ENCODE data around the gene CACNB2. TPM values are rescaled to one million over a fixed set of nuclear protein-coding genes. Genes with fewer than 3 reads are reported as not detected.

CACNB2 gene
- polyA plus RNA-seq, 1 of the 3 experiments (the other 2 are of a cell fraction), result 0.74 TPM

- H3K4me2 ChIP-seq, result no peak overlapping the region
- POLR2A ChIA-PET, result no interaction called here
- H3K9me3 ChIP-seq, result no peaks in the 10 kb centered on the region
- H3K9me2 ChIP-seq, result no peaks in the 10 kb centered on the region
- 79% methylated on average over 5 of the region's 5 CpGs for WGBS (ENCODE audit: low lambda C conversion rate)
- no peaks in the 10 kb centered on the region for H3F3A ChIP-seq (replicated peaks; ENCODE audit: insufficient read depth)
- H3K27me3 ChIP-seq (ENCODE audit: insufficient read depth), result no peaks in the 10 kb centered on the region
- no peak overlapping the region for H3K9ac ChIP-seq
- no peaks in the 10 kb centered on the region for H3K36me3 ChIP-seq (replicated peaks in 1 of 2; ENCODE audit: control insufficient read depth in 1 of 2, insufficient read depth in 2 of 2, low read length in 1 of 2)
- H3K4me3 ChIP-seq (ENCODE audit: low read depth in 2 of 2, low read length in 1 of 2), result no peak overlapping the region
- DNase-seq, result no peak
- H2AFZ ChIP-seq (ENCODE audit: low read depth), result no peak overlapping the region
- TF ChIP-seq NFIC (IDR thresholded peaks at IDR 0.05; ENCODE audit: borderline replicate concordance) (no peak), RFX5 (IDR thresholded peaks at IDR 0.05; ENCODE audit: low read length) (no peak)
- H4K20me1 ChIP-seq (ENCODE audit: insufficient read depth), result no peaks in the 10 kb centered on the region
- H3K79me2 ChIP-seq (ENCODE audit: insufficient read depth), result no peaks in the 10 kb centered on the region
- CTCF ChIA-PET, result no interaction called here
- H3K4me1 ChIP-seq (ENCODE audit: control insufficient read depth in 1 of 2, insufficient read depth in 2 of 2, low read depth in 1 of 2, low read length in 1 of 2), result no peaks in the 10 kb centered on the region
- H3K27ac ChIP-seq (ENCODE audit: low read depth in 2 of 2, low read length in 1 of 2), result no peak overlapping the region
Measured at GRCh38 chr10:18381679-18382078, 241.5 kb downstream of the CACNB2 start.

- Histone ChIP-seq H3K9ac (no peak overlapping the region), H3K79me2 (ENCODE audit: insufficient read depth) (no peaks in the 10 kb centered on the region), H3K4me3 (ENCODE audit: low read depth in 2 of 2, low read length in 1 of 2) (no peak overlapping the region), H3K9me2 (no peaks in the 10 kb centered on the region), H3K4me2 (no peak overlapping the region), H3K27ac (ENCODE audit: low read depth in 2 of 2, low read length in 1 of 2) (no peak overlapping the region), H3F3A (replicated peaks; ENCODE audit: insufficient read depth) (no peaks in the 10 kb centered on the region), H3K4me1 (ENCODE audit: control insufficient read depth in 1 of 2, insufficient read depth in 2 of 2, low read depth in 1 of 2, low read length in 1 of 2) (no peaks in the 10 kb centered on the region; a peak in 1 of 4 replicates), H3K27me3 (ENCODE audit: insufficient read depth) (peaks cover 4% of the 10 kb centered on the region; the same call in 1 of the 2 replicates), H4K20me1 (ENCODE audit: insufficient read depth) (no peaks in the 10 kb centered on the region), H3K9me3 (no peaks in the 10 kb centered on the region), H3K36me3 (replicated peaks in 1 of 2; ENCODE audit: control insufficient read depth in 1 of 2, insufficient read depth in 2 of 2, low read length in 1 of 2) (no peaks in the 10 kb centered on the region), H2AFZ (ENCODE audit: low read depth) (no peak overlapping the region)
- DNase-seq, result no peak
- ChIA-PET POLR2A (no interaction called here), CTCF (no interaction called here)
- TF ChIP-seq, protein P1, sequence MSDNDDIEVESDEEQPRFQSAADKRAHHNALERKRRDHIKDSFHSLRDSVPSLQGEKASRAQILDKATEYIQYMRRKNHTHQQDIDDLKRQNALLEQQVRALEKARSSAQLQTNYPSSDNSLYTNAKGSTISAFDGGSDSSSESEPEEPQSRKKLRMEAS (IDR thresholded peaks at IDR 0.05; ENCODE audit: low read depth), result no peak
- TF ChIP-seq TCF12 (IDR thresholded peaks at IDR 0.05), result no peak
- no peak for TF ChIP-seq CTCF (IDR thresholded peaks at IDR 0.05)
- no peak for TF ChIP-seq JUND (IDR thresholded peaks at IDR 0.05)
- TF ChIP-seq ELF1 (IDR thresholded peaks at IDR 0.05), result no peak
- TF ChIP-seq TEAD4 (IDR thresholded peaks at IDR 0.05; ENCODE audit: borderline replicate concordance, insufficient read depth), result no peak
- WGBS (ENCODE audit: low lambda C conversion rate), result 39% methylated on average over 5 of the region's 5 CpGs
Measured at GRCh38 chr10:18397906-18398305, 257.7 kb downstream of the CACNB2 start.

GRCh38 chr10:18399158-18399557 lies 258.9 kb downstream of the CACNB2 start:
- no peaks in the 10 kb centered on the region for H3K79me2 ChIP-seq (ENCODE audit: insufficient read depth)
- 52% methylated on average over 3 of the region's 3 CpGs for whole genome bisulfite sequencing (ENCODE audit: low lambda C conversion rate)
- H3K36me3 ChIP-seq (replicated peaks in 1 of 2; ENCODE audit: control insufficient read depth in 1 of 2, insufficient read depth in 2 of 2, low read length in 1 of 2), result no peaks in the 10 kb centered on the region
- H3K4me1 ChIP-seq (ENCODE audit: control insufficient read depth in 1 of 2, insufficient read depth in 2 of 2, low read depth in 1 of 2, low read length in 1 of 2), result no peaks in the 10 kb centered on the region; a peak in 1 of 4 replicates
- no peaks in the 10 kb centered on the region for H3K9me2 ChIP-seq
- no peak for TF ChIP-seq RXRA (IDR thresholded peaks at IDR 0.05; ENCODE audit: borderline replicate concordance, low read depth)
- no peak for TF ChIP-seq NRF1 (IDR thresholded peaks at IDR 0.05; ENCODE audit: low read depth, low read length)
- no peak overlapping the region for H2AFZ ChIP-seq (ENCODE audit: low read depth)
- H3K9me3 ChIP-seq, result no peaks in the 10 kb centered on the region
- H3K27me3 ChIP-seq (ENCODE audit: insufficient read depth), result peaks cover 4% of the 10 kb centered on the region; the same call in 1 of the 2 replicates
- H3K4me3 ChIP-seq (ENCODE audit: low read depth in 2 of 2, low read length in 1 of 2), result no peak overlapping the region
- ChIA-PET POLR2A (no interaction called here), CTCF (no interaction called here)
- H3K4me2 ChIP-seq, result no peak overlapping the region
- DNase-seq, result no peak
- no peaks in the 10 kb centered on the region for H3F3A ChIP-seq (replicated peaks; ENCODE audit: insufficient read depth)
- no peaks in the 10 kb centered on the region for H4K20me1 ChIP-seq (ENCODE audit: insufficient read depth)
- no peak overlapping the region for H3K9ac ChIP-seq
- no peak overlapping the region for H3K27ac ChIP-seq (ENCODE audit: low read depth in 2 of 2, low read length in 1 of 2)
